Natural killer cell (primary cell): ENCODE measurements around the gene FAM110A. TPM values are rescaled to one million over a fixed set of nuclear protein-coding genes. Genes with fewer than 3 reads are reported as not detected.

Experiments used
- ATAC-seq, 3 donors: fragments of 150-1000 bp in 2 of 3; fragments of 200-7000 bp in 1 of 3; cut with Tn5 transposase; 1 replicate in 1 of 3; 2 replicates in 2 of 3; pipeline ENCODE4 v1.10.0; 2021; ENCODE audit warnings: mild to moderate bottlenecking in 2 of 3, moderate library complexity in 2 of 3
- DNase-seq, 2 donors: peaks; one replicate each; pipeline versions ENCODE4 v3.0.0 to v3.0.0-alpha.2; 2013 to 2021; ENCODE audit warnings: mixed read lengths in 1 of 2
- H3K27ac ChIP-seq: one replicate; pipeline ENCODE4 v1.5.1; 2013; ENCODE audit warnings: mild to moderate bottlenecking, low read length
- H3K27me3 ChIP-seq: one replicate; pipeline ENCODE4 v1.6.1; 2013; ENCODE audit warnings: low read length; ENCODE audit not compliant: control insufficient read depth, insufficient read depth
- H3K36me3 ChIP-seq: one replicate; pipeline ENCODE4 v1.6.1; 2013; ENCODE audit warnings: low read length; ENCODE audit not compliant: control insufficient read depth, insufficient read depth
- H3K4me1 ChIP-seq: one replicate; pipeline ENCODE4 v1.6.1; 2013; ENCODE audit warnings: low read length; ENCODE audit not compliant: control insufficient read depth, insufficient read depth
- H3K4me3 ChIP-seq: one replicate; pipeline ENCODE4 v1.5.1; 2013; ENCODE audit warnings: low read length
- H3K9me3 ChIP-seq: one replicate; pipeline ENCODE4 v1.6.1; 2013; ENCODE audit warnings: low read length; ENCODE audit not compliant: control insufficient read depth, insufficient read depth
- H3K27ac Mint-ChIP-seq, 2 donors: one replicate each; pipeline ENCODE4 v1.8.0; 2022; ENCODE audit warnings: mild to moderate bottlenecking in 2 of 2, mixed read lengths in 2 of 2, moderate library complexity in 1 of 2
- H3K27me3 Mint-ChIP-seq, 2 donors: one replicate each; pipeline ENCODE4 v1.8.0; 2022; ENCODE audit warnings: low read depth in 2 of 2, mixed read lengths in 2 of 2
- H3K36me3 Mint-ChIP-seq: one replicate; pipeline ENCODE4 v1.8.0; 2022; ENCODE audit warnings: mixed read lengths
- H3K4me1 Mint-ChIP-seq, 2 donors: one replicate each; pipeline ENCODE4 v1.8.0; 2022; ENCODE audit warnings: mixed read lengths in 2 of 2
- H3K4me3 Mint-ChIP-seq: one replicate; pipeline ENCODE4 v1.8.0; 2022; ENCODE audit warnings: mild to moderate bottlenecking, moderate library complexity, mixed read lengths
- H3K9me3 Mint-ChIP-seq, 2 donors: one replicate each; pipeline ENCODE4 v1.8.0; 2022; ENCODE audit warnings: mixed read lengths in 2 of 2
- WGBS: methylation state at CpG from one replicate; pipeline ENCODE4 v1.1.7; 2013; ENCODE audit warnings: missing lambda C conversion rate; ENCODE audit not compliant: insufficient coverage; 5-methylcytosine and 5-hydroxymethylcytosine counted together
- intact Hi-C: fragments of 100-400 bp; cut with micrococcal nuclease; formaldehyde crosslinking; loops from one replicate; pipeline ENCODE4 v1.14.2; 2022
- total RNA-seq, 4 donors: library from RNA; stranded (reverse); fragments of 120-200 nt in 1 of 4; gene quantifications; one replicate each; pipeline versions ENCODE4 v1.2.3 to v1.2.4, GENCODE V29; 2013 to 2022
- TF ChIP-seq, protein P1 (sequence below): fragments of 200-600 bp; IDR thresholded peaks from one replicate; pipeline ENCODE4 v1.8.0; 2022; ENCODE audit warnings: antibody characterized with exemption

The FAM110A gene
- total RNA-seq, 3 donors from 2014 or later (not counting 1 experiment from before 2014, with no cell fraction given): 25.1 to 91.0 (median 31.8) TPM

DNA sequence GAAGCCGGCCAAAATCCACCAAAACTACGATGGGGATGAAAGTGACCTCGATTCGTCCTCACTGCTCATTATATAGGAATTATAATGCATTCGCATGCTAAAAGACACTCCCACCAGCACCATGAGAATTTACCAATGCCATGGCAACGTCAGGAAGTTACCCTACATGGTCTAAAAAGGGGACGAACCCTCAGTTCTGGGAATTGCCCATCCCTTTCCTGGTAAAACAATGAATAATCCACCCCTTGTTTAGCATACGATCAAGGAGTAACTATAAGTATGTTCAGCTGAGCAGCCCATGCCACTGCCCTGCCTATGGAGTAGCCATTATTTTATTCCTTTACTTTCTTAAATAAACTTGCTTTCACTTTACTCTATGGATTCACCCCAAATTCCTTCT lies 20.1 kb upstream of the FAM110A start:
- Mint-ChIP-seq H3K27ac (no peak overlapping the region), H3K27me3 (peaks cover 16 to 42% of the 10 kb centered on the region in 2 donors), H3K36me3 (no peaks in the 10 kb centered on the region), H3K4me1 (no peaks in the 10 kb centered on the region), H3K9me3 (no peaks in the 10 kb centered on the region), H3K4me3 (no peak overlapping the region)
- Histone ChIP-seq H3K27me3 (no peaks in the 10 kb centered on the region), H3K4me3 (no peak overlapping the region), H3K36me3 (no peaks in the 10 kb centered on the region), H3K9me3 (no peaks in the 10 kb centered on the region), H3K4me1 (no peaks in the 10 kb centered on the region), H3K27ac (no peak overlapping the region)
- TF ChIP-seq, protein P1, sequence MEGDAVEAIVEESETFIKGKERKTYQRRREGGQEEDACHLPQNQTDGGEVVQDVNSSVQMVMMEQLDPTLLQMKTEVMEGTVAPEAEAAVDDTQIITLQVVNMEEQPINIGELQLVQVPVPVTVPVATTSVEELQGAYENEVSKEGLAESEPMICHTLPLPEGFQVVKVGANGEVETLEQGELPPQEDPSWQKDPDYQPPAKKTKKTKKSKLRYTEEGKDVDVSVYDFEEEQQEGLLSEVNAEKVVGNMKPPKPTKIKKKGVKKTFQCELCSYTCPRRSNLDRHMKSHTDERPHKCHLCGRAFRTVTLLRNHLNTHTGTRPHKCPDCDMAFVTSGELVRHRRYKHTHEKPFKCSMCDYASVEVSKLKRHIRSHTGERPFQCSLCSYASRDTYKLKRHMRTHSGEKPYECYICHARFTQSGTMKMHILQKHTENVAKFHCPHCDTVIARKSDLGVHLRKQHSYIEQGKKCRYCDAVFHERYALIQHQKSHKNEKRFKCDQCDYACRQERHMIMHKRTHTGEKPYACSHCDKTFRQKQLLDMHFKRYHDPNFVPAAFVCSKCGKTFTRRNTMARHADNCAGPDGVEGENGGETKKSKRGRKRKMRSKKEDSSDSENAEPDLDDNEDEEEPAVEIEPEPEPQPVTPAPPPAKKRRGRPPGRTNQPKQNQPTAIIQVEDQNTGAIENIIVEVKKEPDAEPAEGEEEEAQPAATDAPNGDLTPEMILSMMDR: no peak
- DNase-seq (no peak), ATAC-seq (no peak)
- WGBS: 71% methylated on average over 8 of the region's 8 CpGs
- intact Hi-C loops: no loop called here

- Mint-ChIP-seq H3K4me1 (no peaks in the 10 kb centered on the region), H3K9me3 (no peaks in the 10 kb centered on the region), H3K4me3 (no peak overlapping the region), H3K27me3 (peaks cover 12 to 31% of the 10 kb centered on the region in 2 donors), H3K27ac (no peak overlapping the region), H3K36me3 (no peaks in the 10 kb centered on the region)
- TF ChIP-seq, protein P1: no peak
- peaks cover 4% of the 10 kb centered on the region for H3K4me1 ChIP-seq
- no peaks in the 10 kb centered on the region for H3K9me3 ChIP-seq
- intact Hi-C loops: loop anchor here (5.0 kb wide), 1 partner anchor 292 kb away; no protein-coding TSS in a partner anchor
- no peak overlapping the region for H3K4me3 ChIP-seq
- DNase-seq (no peak), ATAC-seq (no peak)
- H3K27me3 ChIP-seq: no peaks in the 10 kb centered on the region
- no peak overlapping the region for H3K27ac ChIP-seq
- no peaks in the 10 kb centered on the region for H3K36me3 ChIP-seq
- 94% methylated on average over 10 of the region's 10 CpGs for WGBS
These were observed 18.3 kb upstream of the FAM110A start for GRCh38 chr20:815226-815625.

- Mint-ChIP-seq H3K4me1 (no peaks in the 10 kb centered on the region), H3K27me3 (peaks cover 12 to 24% of the 10 kb centered on the region in 2 donors), H3K9me3 (no peaks in the 10 kb centered on the region), H3K36me3 (no peaks in the 10 kb centered on the region), H3K27ac (no peak overlapping the region), H3K4me3 (no peak overlapping the region)
- peak; percentile 66 to 88 for DNase-seq
- Histone ChIP-seq H3K27me3 (no peaks in the 10 kb centered on the region), H3K9me3 (no peaks in the 10 kb centered on the region), H3K36me3 (no peaks in the 10 kb centered on the region), H3K27ac (no peak overlapping the region), H3K4me3 (no peak overlapping the region), H3K4me1 (peaks cover 4% of the 10 kb centered on the region)
- intact Hi-C loops: loop anchor here (1.0 to 5.0 kb wide), 4 partner anchors 140 to 397 kb away; no protein-coding TSS in a partner anchor
- TF ChIP-seq, protein P1: peak; percentile 98
- ATAC-seq: peak; percentile 67 to 86 (median 67)
- WGBS: 32% methylated on average over 13 of the region's 13 CpGs
These were observed 17.5 kb upstream of the FAM110A start for GRCh38 chr20:815914-816606.
